Caco-2 (cell line): ENCODE results near the gene LMBR1. TPM values are rescaled to one million over a fixed set of nuclear protein-coding genes. Genes with fewer than 3 reads are reported as not detected.

Experiments used
- BruUV-seq: library from RNA; stranded (reverse); fragments of 400-500 nt; replicated peaks from 2 replicates; lab custom pipeline; 2021; lab: Mats Ljungman, UMichigan
- CTCF ChIA-PET: fragments of 300-600 bp; sonication (Branson Sonifier 250); formaldehyde crosslinking; loops from one replicate; lab custom pipeline; 2022; ENCODE audit warnings: antibody characterized with exemption; lab: Charles Lee
- POLR2A ChIA-PET: fragments of 300-600 bp; sonication (Branson Sonifier 250); formaldehyde crosslinking; loops from one replicate; lab custom pipeline; 2022; ENCODE audit warnings: antibody characterized with exemption; lab: Charles Lee
- DNase-seq, 2 experiments: peaks; one replicate each; pipeline versions ENCODE4 v3.0.0 to v3.0.0-alpha.2; 2020 to 2022
- H3K27me3 ChIP-seq: replicated peaks from 2 replicates; pipeline ENCODE4 v1.6.0; 2011; ENCODE audit warnings: low read length; ENCODE audit not compliant: control insufficient read depth, insufficient read depth
- H3K36me3 ChIP-seq: 2 replicates; pipeline ENCODE4 v1.5.1; 2011; ENCODE audit warnings: low read length; ENCODE audit not compliant: control insufficient read depth, insufficient read depth
- H3K4me1 ChIP-seq: fragments of 250-450 bp; sonication (Bioruptor Pico); 2 replicates; pipeline ENCODE4 v1.5.1; 2020; ENCODE audit warnings: mild to moderate bottlenecking
- H3K4me3 ChIP-seq: 2 replicates; pipeline ENCODE4 v1.5.1; 2011; ENCODE audit warnings: low read depth, mild to moderate bottlenecking, control low read depth, low read length
- H3K9me3 ChIP-seq: fragments of 250-450 bp; sonication (Bioruptor Pico); 2 replicates; pipeline ENCODE4 v1.5.1; 2020; ENCODE audit warnings: mild to moderate bottlenecking, moderate library complexity
- H3K27ac Mint-ChIP-seq: one replicate; pipeline ENCODE4 v1.8.0; 2022; ENCODE audit warnings: mixed read lengths; ENCODE audit not compliant: unreplicated experiment
- H3K27me3 Mint-ChIP-seq: one replicate; pipeline ENCODE4 v1.8.0; 2022; ENCODE audit warnings: mixed read lengths; ENCODE audit not compliant: insufficient read depth, unreplicated experiment
- H3K36me3 Mint-ChIP-seq: one replicate; pipeline ENCODE4 v1.8.0; 2022; ENCODE audit warnings: mild to moderate bottlenecking, mixed read lengths; ENCODE audit not compliant: insufficient read depth, unreplicated experiment
- H3K4me1 Mint-ChIP-seq: one replicate; pipeline ENCODE4 v1.8.0; 2022; ENCODE audit warnings: low read depth, mixed read lengths; ENCODE audit not compliant: unreplicated experiment
- H3K4me3 Mint-ChIP-seq: one replicate; pipeline ENCODE4 v1.8.0; 2022; ENCODE audit warnings: mild to moderate bottlenecking, moderate library complexity, mixed read lengths; ENCODE audit not compliant: unreplicated experiment
- H3K9me3 Mint-ChIP-seq: one replicate; pipeline ENCODE4 v1.8.0; 2022; ENCODE audit warnings: mixed read lengths; ENCODE audit not compliant: unreplicated experiment
- intact Hi-C: fragments of 100-400 bp; cut with micrococcal nuclease; formaldehyde crosslinking; loops from one replicate; pipeline ENCODE4 v1.10.0; 2022; ENCODE audit not compliant: unreplicated experiment
- total RNA-seq: library from RNA; stranded (reverse); gene quantifications from 2 replicates; pipeline ENCODE4 v1.2.3, GENCODE V29; 2022
- TF ChIP-seq, protein P1 (sequence below), 2 experiments: fragments of 200-600 bp in 1 of 2; IDR thresholded peaks; 1 replicate in 1 of 2; 2 replicates in 1 of 2; pipeline versions ENCODE4 v1.5.1 to v1.8.0; 2011 to 2022; ENCODE audit warnings: antibody characterized with exemption in 1 of 2, control low read depth in 1 of 2, inconsistent platforms in 1 of 2, low read depth in 1 of 2, low read length in 1 of 2, mild to moderate bottlenecking in 1 of 2, moderate library complexity in 1 of 2; ENCODE audit not compliant: insufficient read depth in 1 of 2, severe bottlenecking in 1 of 2, unreplicated experiment in 1 of 2

LMBR1 gene
- total RNA-seq, 1 experiment from 2014 or later: 77.9 TPM

DNA sequence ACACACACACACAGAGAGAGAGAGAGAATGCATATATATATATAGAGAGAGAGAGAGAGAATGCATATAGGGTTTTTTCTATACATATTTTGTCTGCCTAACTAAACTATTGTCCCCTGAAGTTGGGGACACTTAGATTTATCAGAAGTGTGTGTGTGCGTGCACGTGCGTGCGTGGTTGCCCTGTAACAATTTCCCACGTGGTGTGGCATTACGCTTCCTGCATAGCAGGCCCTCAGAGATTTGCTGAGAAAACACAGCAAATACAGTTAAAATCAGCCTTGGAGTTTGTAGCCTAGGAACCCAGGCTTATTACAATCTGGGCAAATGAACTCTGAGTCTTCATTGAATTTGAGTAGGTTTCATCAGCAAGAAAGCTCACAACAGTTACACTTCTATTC is 237.7 kb downstream of the LMBR1 start:
- Histone ChIP-seq H3K27me3 (no peaks in the 10 kb centered on the region), H3K9me3 (no peaks in the 10 kb centered on the region), H3K36me3 (no peaks in the 10 kb centered on the region; the same call in 1 of the 2 replicates), H3K4me1 (peaks cover 15% of the 10 kb centered on the region), H3K4me3 (no peak overlapping the region)
- TF ChIP-seq, protein P1, sequence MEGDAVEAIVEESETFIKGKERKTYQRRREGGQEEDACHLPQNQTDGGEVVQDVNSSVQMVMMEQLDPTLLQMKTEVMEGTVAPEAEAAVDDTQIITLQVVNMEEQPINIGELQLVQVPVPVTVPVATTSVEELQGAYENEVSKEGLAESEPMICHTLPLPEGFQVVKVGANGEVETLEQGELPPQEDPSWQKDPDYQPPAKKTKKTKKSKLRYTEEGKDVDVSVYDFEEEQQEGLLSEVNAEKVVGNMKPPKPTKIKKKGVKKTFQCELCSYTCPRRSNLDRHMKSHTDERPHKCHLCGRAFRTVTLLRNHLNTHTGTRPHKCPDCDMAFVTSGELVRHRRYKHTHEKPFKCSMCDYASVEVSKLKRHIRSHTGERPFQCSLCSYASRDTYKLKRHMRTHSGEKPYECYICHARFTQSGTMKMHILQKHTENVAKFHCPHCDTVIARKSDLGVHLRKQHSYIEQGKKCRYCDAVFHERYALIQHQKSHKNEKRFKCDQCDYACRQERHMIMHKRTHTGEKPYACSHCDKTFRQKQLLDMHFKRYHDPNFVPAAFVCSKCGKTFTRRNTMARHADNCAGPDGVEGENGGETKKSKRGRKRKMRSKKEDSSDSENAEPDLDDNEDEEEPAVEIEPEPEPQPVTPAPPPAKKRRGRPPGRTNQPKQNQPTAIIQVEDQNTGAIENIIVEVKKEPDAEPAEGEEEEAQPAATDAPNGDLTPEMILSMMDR (IDR thresholded peaks at IDR 0.05; ENCODE audit: insufficient read depth in 1 of 2, low read depth in 1 of 2, low read length in 1 of 2, severe bottlenecking in 1 of 2, unreplicated experiment in 1 of 2): no peak
- Mint-ChIP-seq H3K9me3 (no peaks in the 10 kb centered on the region), H3K4me3 (no peak overlapping the region), H3K4me1 (peaks cover 43% of the 10 kb centered on the region), H3K27ac (no peak overlapping the region), H3K36me3 (peaks cover 65% of the 10 kb centered on the region), H3K27me3 (no peaks in the 10 kb centered on the region)
- DNase-seq: no peak
- CTCF ChIA-PET: no interaction called here
- POLR2A ChIA-PET: no interaction called here
- no TSS peak for BruUV-seq
- intact Hi-C loops: no loop called here

DNA sequence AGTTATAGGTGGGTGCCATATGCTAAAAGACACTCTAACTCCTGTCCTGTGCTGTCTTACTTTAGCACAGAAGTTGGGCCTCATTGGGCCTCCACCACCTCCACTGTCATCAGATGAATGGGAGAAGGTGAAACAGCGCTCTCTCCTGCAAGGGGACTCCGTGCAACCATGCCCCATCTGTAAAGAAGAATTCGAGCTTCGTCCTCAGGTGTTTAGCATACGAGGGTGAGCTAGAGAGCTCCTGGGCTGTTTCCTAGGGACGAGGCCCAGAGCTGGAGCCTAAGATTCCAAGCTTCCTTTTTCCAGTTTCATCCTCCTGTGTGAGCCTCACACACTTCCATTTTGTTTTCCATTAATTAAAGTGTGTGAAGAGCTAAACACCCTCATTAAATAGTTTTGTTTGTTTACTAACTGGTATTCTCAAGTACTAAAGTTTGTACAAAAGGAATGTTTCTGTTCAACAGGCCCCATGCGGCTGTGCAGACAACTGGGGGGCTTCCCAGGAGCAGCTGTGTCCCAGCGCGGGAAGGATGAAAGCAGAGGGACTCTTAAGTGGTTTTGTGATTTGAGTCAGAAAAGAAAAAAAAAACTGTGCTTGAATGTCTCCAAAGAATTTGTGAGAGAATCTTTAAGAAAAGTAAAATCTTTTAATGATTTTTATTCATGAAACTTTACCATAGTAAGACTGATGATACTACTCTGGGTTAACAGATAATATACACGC is 238.3 kb downstream of the LMBR1 start:
- Mint-ChIP-seq H3K36me3 (peaks cover 65% of the 10 kb centered on the region), H3K4me1 (peaks cover 44% of the 10 kb centered on the region), H3K27ac (no peak overlapping the region), H3K9me3 (no peaks in the 10 kb centered on the region), H3K27me3 (no peaks in the 10 kb centered on the region), H3K4me3 (no peak overlapping the region)
- TF ChIP-seq, protein P1 (IDR thresholded peaks at IDR 0.05; ENCODE audit: insufficient read depth in 1 of 2, low read depth in 1 of 2, low read length in 1 of 2, severe bottlenecking in 1 of 2, unreplicated experiment in 1 of 2): no peak
- Histone ChIP-seq H3K36me3 (no peaks in the 10 kb centered on the region; the same call in 1 of the 2 replicates), H3K4me1 (peaks cover 20% of the 10 kb centered on the region), H3K27me3 (no peaks in the 10 kb centered on the region), H3K9me3 (no peaks in the 10 kb centered on the region), H3K4me3 (no peak overlapping the region)
- no TSS peak for BruUV-seq
- intact Hi-C loops: no loop called here
- POLR2A ChIA-PET: no interaction called here
- no peak for DNase-seq
- CTCF ChIA-PET: interaction anchor here (1.1 kb wide), 1 partner anchor 109 kb away, joined by 3 read pairs; no protein-coding TSS in a partner anchor

DNA sequence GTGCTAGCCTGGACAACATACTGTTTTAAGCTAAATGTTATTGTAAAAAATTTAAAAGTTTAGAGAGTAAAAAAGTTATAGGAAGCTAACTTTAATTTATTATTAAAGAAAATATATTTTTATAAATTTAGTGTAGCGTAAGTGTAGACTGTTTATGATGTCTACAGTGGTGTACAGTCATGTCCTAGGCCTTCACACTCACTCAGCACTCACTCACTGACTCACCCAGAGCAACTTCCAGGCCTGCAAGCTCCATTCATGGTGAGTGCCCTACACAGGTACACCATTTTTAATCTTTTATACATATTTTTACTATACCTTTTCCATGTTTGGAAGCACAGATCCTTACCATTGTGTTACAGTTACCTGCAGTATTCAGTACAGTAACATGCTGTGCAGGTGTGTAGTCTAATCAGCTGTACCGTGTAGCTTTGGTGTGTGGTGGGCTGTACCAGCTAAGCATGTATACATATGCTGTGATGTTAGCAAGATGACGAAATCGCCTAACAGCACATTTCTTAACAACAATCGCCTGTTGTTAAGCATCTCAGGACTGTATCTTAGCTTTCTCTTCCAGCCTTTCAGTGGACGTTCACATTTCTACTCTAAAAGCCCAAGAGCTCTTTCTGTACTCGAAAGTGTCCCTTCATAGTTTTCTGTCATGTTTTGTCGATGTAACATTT is 240.0 kb downstream of the LMBR1 start:
- no TSS peak for BruUV-seq
- Histone ChIP-seq H3K27me3 (no peaks in the 10 kb centered on the region), H3K4me1 (peaks cover 24% of the 10 kb centered on the region), H3K9me3 (no peaks in the 10 kb centered on the region), H3K36me3 (no peaks in the 10 kb centered on the region; the same call in 1 of the 2 replicates), H3K4me3 (no peak overlapping the region)
- DNase-seq: no peak
- H3K27me3 Mint-ChIP-seq: no peaks in the 10 kb centered on the region
- H3K4me3 Mint-ChIP-seq: no peak overlapping the region
- no peak overlapping the region for H3K27ac Mint-ChIP-seq
- CTCF ChIA-PET: interaction anchor here (1.0 kb wide), 1 partner anchor 578 kb away, joined by 3 read pairs; no protein-coding TSS in a partner anchor
- peaks cover 41% of the 10 kb centered on the region for H3K4me1 Mint-ChIP-seq
- peaks cover 64% of the 10 kb centered on the region for H3K36me3 Mint-ChIP-seq
- POLR2A ChIA-PET: no interaction called here
- intact Hi-C loops: no loop called here
- no peaks in the 10 kb centered on the region for H3K9me3 Mint-ChIP-seq
- TF ChIP-seq, protein P1 (IDR thresholded peaks at IDR 0.05; ENCODE audit: insufficient read depth in 1 of 2, low read depth in 1 of 2, low read length in 1 of 2, severe bottlenecking in 1 of 2, unreplicated experiment in 1 of 2): no peak
